Muscle of leg (tissue), 11 donors: ENCODE results near the gene CES2. TPM values are rescaled to one million over a fixed set of nuclear protein-coding genes. Genes with fewer than 3 reads are reported as not detected.
"Not testable (repeated sequence)": the region's sequence is repeated elsewhere in the genome, so short reads cannot be mapped to it uniquely, and the experiment has no call there.

Experiments used
- DNase-seq: peaks from one replicate; pipeline ENCODE4 v3.0.0; 2013
- H3K27ac ChIP-seq: one replicate; pipeline ENCODE4 v1.5.1; 2013; ENCODE audit warnings: mild to moderate bottlenecking, low read length, control low read depth
- H3K27me3 ChIP-seq: one replicate; pipeline ENCODE4 v1.6.1; 2013; ENCODE audit warnings: low read length; ENCODE audit not compliant: control insufficient read depth, insufficient read depth
- H3K36me3 ChIP-seq: one replicate; pipeline ENCODE4 v1.6.1; 2013; ENCODE audit warnings: low read length; ENCODE audit not compliant: control insufficient read depth, insufficient read depth
- H3K4me1 ChIP-seq: one replicate; pipeline ENCODE4 v1.6.1; 2013; ENCODE audit warnings: low read length; ENCODE audit not compliant: control insufficient read depth, insufficient read depth
- H3K4me3 ChIP-seq: one replicate; pipeline ENCODE4 v1.5.1; 2013; ENCODE audit warnings: low read length, control low read depth
- H3K9me3 ChIP-seq: replicated peaks from 2 replicates; pipeline ENCODE4 v1.6.1; 2013; ENCODE audit warnings: low read depth, low read length; ENCODE audit not compliant: control insufficient read depth
- WGBS: methylation state at CpG from one replicate; pipeline ENCODE4 v1.1.5; 2013; ENCODE audit warnings: missing lambda C conversion rate; ENCODE audit not compliant: insufficient coverage; 5-methylcytosine and 5-hydroxymethylcytosine counted together
- polyA plus RNA-seq, 8 donors: library from polyadenylated mRNA; unstranded; fragments of 120-200 nt; gene quantifications; one replicate each; pipeline versions ENCODE4 v1.2.1 to v1.2.3, GENCODE V29; 2013; ENCODE audit warnings: inconsistent platforms in 1 of 8, low replicate concordance in 1 of 8; ENCODE audit not compliant: insufficient read length in 8 of 8, insufficient read depth in 1 of 8
- total RNA-seq: library from RNA; stranded (reverse); fragments of 120-200 nt; gene quantifications from one replicate; pipeline ENCODE4 v1.2.4, GENCODE V29; 2013

CES2 gene
- total and polyA plus RNA-seq, 9 donors = 26.1 to 36.2 (median 30.2) TPM

- peaks cover 7% of the 10 kb centered on the region for H3K4me1 ChIP-seq
- no peak overlapping the region for H3K27ac ChIP-seq
- DNase-seq = no peak
- no peak overlapping the region for H3K4me3 ChIP-seq
- WGBS = 64% methylated on average over 4 of the region's 5 CpGs
- H3K36me3 ChIP-seq = no peaks in the 10 kb centered on the region
- peaks cover 15% of the 10 kb centered on the region for H3K27me3 ChIP-seq
- H3K9me3 ChIP-seq = no peaks in the 10 kb centered on the region
Observed at GRCh38 chr16:66961914-66962313, 26.6 kb downstream of the CES2 start.

GRCh38 chr16:66964049-66964448 lies 28.7 kb downstream of the CES2 start:
- Histone ChIP-seq H3K4me1 (peaks cover 7% of the 10 kb centered on the region), H3K4me3 (no peak overlapping the region), H3K9me3 (no peaks in the 10 kb centered on the region), H3K27ac (no peak overlapping the region), H3K27me3 (peaks cover 12% of the 10 kb centered on the region), H3K36me3 (no peaks in the 10 kb centered on the region)
- 72% methylated on average over 4 of the region's 6 CpGs for WGBS
- DNase-seq = no peak

GRCh38 chr16:66968847-66969246 lies 33.5 kb downstream of the CES2 start:
- H3K4me3 ChIP-seq = no peak overlapping the region
- no peak overlapping the region for H3K27ac ChIP-seq
- no peaks in the 10 kb centered on the region for H3K4me1 ChIP-seq
- peaks cover 14% of the 10 kb centered on the region for H3K27me3 ChIP-seq
- H3K9me3 ChIP-seq = no peaks in the 10 kb centered on the region
- H3K36me3 ChIP-seq = no peaks in the 10 kb centered on the region
- 75% methylated on average over 1 of the region's 5 CpGs for WGBS
- no peak for DNase-seq

- Histone ChIP-seq H3K27me3 (peaks cover 5% of the 10 kb centered on the region), H3K27ac (no peak overlapping the region), H3K9me3 (no peaks in the 10 kb centered on the region), H3K4me3 (no peak overlapping the region), H3K36me3 (no peaks in the 10 kb centered on the region), H3K4me1 (no peaks in the 10 kb centered on the region)
- no peak for DNase-seq
- WGBS = 68% methylated on average over 10 of the region's 10 CpGs
Observed at GRCh38 chr16:66970775-66971720, 35.7 kb downstream of the CES2 start.

GRCh38 chr16:66972983-66973382 lies 37.7 kb downstream of the CES2 start:
- H3K4me1 ChIP-seq = no peaks in the 10 kb centered on the region
- peaks cover 4% of the 10 kb centered on the region for H3K27me3 ChIP-seq
- no peaks in the 10 kb centered on the region for H3K36me3 ChIP-seq
- no peak overlapping the region for H3K4me3 ChIP-seq
- H3K9me3 ChIP-seq = no peaks in the 10 kb centered on the region
- WGBS = 68% methylated on average over 9 of the region's 9 CpGs
- H3K27ac ChIP-seq = no peak overlapping the region
- no peak for DNase-seq

GRCh38 chr16:66973716-66974115 lies 38.4 kb downstream of the CES2 start:
- Histone ChIP-seq H3K4me1 (no peaks in the 10 kb centered on the region), H3K27me3 (peaks cover 4% of the 10 kb centered on the region), H3K27ac (no peak overlapping the region), H3K4me3 (no peak overlapping the region), H3K9me3 (no peaks in the 10 kb centered on the region), H3K36me3 (no peaks in the 10 kb centered on the region)
- DNase-seq = no peak
- 87% methylated on average over 6 of the region's 6 CpGs for WGBS

GRCh38 chr16:66974156-66974931 lies 39.0 kb downstream of the CES2 start:
- not testable (repeated sequence) for H3K4me1 ChIP-seq, H3K4me3 ChIP-seq, DNase-seq, H3K9me3 ChIP-seq, H3K27me3 ChIP-seq, H3K36me3 ChIP-seq, H3K27ac ChIP-seq
- WGBS = 86% methylated on average over 25 of the region's 32 CpGs

- not testable (repeated sequence) for H3K9me3 ChIP-seq, H3K4me1 ChIP-seq, DNase-seq, H3K36me3 ChIP-seq, H3K27me3 ChIP-seq, H3K27ac ChIP-seq, H3K4me3 ChIP-seq
- WGBS = 35% methylated on average over 8 of the region's 11 CpGs
Observed at GRCh38 chr16:66974932-66975246, 39.6 kb downstream of the CES2 start.

GRCh38 chr16:66975302-66975893 lies 40.1 kb downstream of the CES2 start:
- Histone ChIP-seq H3K9me3 (no peaks in the 10 kb centered on the region), H3K27ac (no peak overlapping the region), H3K27me3 (peaks cover 9% of the 10 kb centered on the region), H3K36me3 (no peaks in the 10 kb centered on the region), H3K4me3 (no peak overlapping the region), H3K4me1 (no peaks in the 10 kb centered on the region)
- no peak for DNase-seq
- WGBS = 84% methylated on average over 7 of the region's 14 CpGs

- 46% methylated on average over 13 of the region's 13 CpGs for WGBS
- no peak for DNase-seq
- Histone ChIP-seq H3K9me3 (no peaks in the 10 kb centered on the region), H3K27ac (no peak overlapping the region), H3K36me3 (no peaks in the 10 kb centered on the region), H3K4me3 (no peak overlapping the region), H3K27me3 (peaks cover 4% of the 10 kb centered on the region), H3K4me1 (no peaks in the 10 kb centered on the region)
Observed at GRCh38 chr16:66976746-66977145, 41.4 kb downstream of the CES2 start.
